Adrenal gland (tissue), 12 donors: ENCODE results near the gene S100A6. TPM values are rescaled to one million over a fixed set of nuclear protein-coding genes. Genes with fewer than 3 reads are reported as not detected.

Experiments
- DNase-seq, 7 donors: peaks; one replicate each; pipeline ENCODE4 v3.0.0-alpha.2; 2019 to 2020
- H3K27ac ChIP-seq, 5 donors: fragments of 200-600 bp; sonication (generic) in 4 of 5; 1 replicate in 3 of 5; 2 replicates in 2 of 5; pipeline versions ENCODE4 v1.5.1 to v1.8.0; 2016 to 2020; ENCODE audit warnings: mild to moderate bottlenecking in 1 of 5
- H3K27me3 ChIP-seq: fragments of 200-600 bp; 2 replicates; pipeline ENCODE4 v1.8.0; 2021
- H3K36me3 ChIP-seq, 2 donors: fragments of 200-600 bp; replicated peaks in 1 of 2; 1 replicate in 1 of 2; 2 replicates in 1 of 2; pipeline versions ENCODE4 v1.5.1 to v1.8.0; 2018 to 2022
- H3K4me1 ChIP-seq, 2 donors: fragments of 200-600 bp; replicated peaks in 1 of 2; 1 replicate in 1 of 2; 2 replicates in 1 of 2; pipeline versions ENCODE4 v1.5.1 to v1.8.0; 2018 to 2021
- H3K4me3 ChIP-seq, 4 donors: fragments of 200-600 bp; sonication (generic) in 3 of 4; one replicate each; pipeline ENCODE4 v1.5.1; 2016 to 2018
- H3K9me3 ChIP-seq, 3 donors: fragments of 200-600 bp; sonication (generic) in 1 of 3; replicated peaks in 1 of 3; 1 replicate in 2 of 3; 2 replicates in 1 of 3; pipeline versions ENCODE4 v1.5.1 to v1.8.0; 2016 to 2021
- POLR2A ChIP-seq, 2 donors: fragments of 450-650 bp; IDR thresholded peaks; one replicate each; pipeline ENCODE4 v1.6.1; 2017; ENCODE audit warnings: antibody characterized with exemption in 2 of 2, mild to moderate bottlenecking in 2 of 2, moderate library complexity in 1 of 2
- WGBS, 4 donors: extraction: QIAGEN DNeasy Blood & Tissue Kit in 2 of 4; methylation state at CpG; one replicate each; pipeline versions ENCODE4 v1.1.5 to v1.1.7; 2013 to 2017; 5-methylcytosine and 5-hydroxymethylcytosine counted together
- intact Hi-C, 2 donors: fragments of 100-400 bp; cut with DNase I; formaldehyde crosslinking; loops; one replicate each; pipeline versions ENCODE4 v1.14.1 to v1.15.0; 2022 to 2023
- polyA plus RNA-seq, 3 donors: library from polyadenylated mRNA; stranded (reverse); fragments of 200-250 nt in 2 of 3; fragments of 350-450 nt in 1 of 3; fragmentation: Illumina TruSeq in 1 of 3; extraction: RNeasy Lipid Tissue Mini Kit (QIAGEN cat#74804) in 1 of 3; gene quantifications; one replicate each; pipeline ENCODE4 v1.2.3, GENCODE V29; 2013 to 2014
- total RNA-seq, 9 donors: library from RNA; depleted of rRNA in 4 of 9; stranded (reverse); fragments of >200 nt in 4 of 9; fragments of 120-200 nt in 1 of 9; fragmentation: NEBNext Ultra II Directional in 1 of 9; extraction: Animal tissue kit (Norgen Biotek cat#: 25700) in 1 of 9; gene quantifications; one replicate each; pipeline versions ENCODE4 v1.1.0 to v1.2.4, GENCODE V29; 2013 to 2023
- TF ChIP-seq, protein P1 (sequence below), 6 experiments: fragments of 450-650 bp in 4 of 6; fragments of 200-600 bp in 2 of 6; sonication (generic) in 1 of 6; IDR thresholded peaks; 1 replicate in 5 of 6; 2 replicates in 1 of 6; pipeline versions ENCODE4 v1.5.1 to v1.8.0; 2016 to 2021; ENCODE audit warnings: antibody characterized with exemption in 6 of 6, mild to moderate bottlenecking in 2 of 6, moderate library complexity in 1 of 6
- donor health status: healthy with polysubstance abuse.
- donor health status: Bipolar disorder and iron deficiency.
- donor health status: DM: yes; HTN: yes; CAD: no.
- donor health status: DM: no; HTN: no; CAD: no.
- donor health status: DM: no; HTN: no; CAD: no.
- donor health status: DM: yes; HTN: yes; CAD: no.

S100A6 gene
- total and polyA plus RNA-seq, 12 donors: 39.4 to 4,129 (median 372) TPM

DNA sequence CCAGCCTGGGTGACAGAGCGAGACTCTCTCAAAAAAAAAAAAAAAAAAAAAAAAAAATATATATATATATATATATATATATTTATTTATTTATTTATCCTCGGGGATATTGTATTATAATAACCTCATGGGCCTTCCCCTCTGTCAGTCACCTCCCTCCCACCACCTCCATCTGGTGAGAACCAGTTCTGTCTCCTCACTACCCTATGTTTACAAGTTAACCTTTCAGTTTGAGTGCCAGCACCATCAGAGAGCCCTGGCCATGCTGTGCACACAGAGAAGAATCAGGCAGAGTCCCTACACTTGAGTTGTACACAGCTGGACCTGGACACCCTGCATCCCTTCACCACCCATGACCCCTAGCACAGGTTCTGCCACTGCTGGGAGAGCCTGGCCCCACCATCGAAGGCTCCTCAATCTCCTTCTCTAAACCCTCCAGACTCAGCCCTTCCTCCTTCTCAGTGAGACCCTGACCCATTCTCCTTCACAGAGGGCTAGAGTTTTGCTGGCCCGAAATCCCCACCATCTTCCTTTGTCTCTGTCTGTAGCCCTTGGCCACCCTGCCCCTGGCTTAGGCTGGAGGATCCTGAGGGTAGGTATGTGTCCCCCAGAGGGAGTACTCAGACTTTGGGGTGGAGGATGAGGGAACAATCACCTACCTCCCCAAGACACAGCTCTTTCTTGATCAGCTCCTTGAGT is 3.8 kb upstream of the S100A6 start:
- no peaks in the 10 kb centered on the region for H3K27me3 ChIP-seq
- no peaks in the 10 kb centered on the region for H3K36me3 ChIP-seq
- no peak overlapping the region for H3K4me3 ChIP-seq
- TF ChIP-seq, protein P1, sequence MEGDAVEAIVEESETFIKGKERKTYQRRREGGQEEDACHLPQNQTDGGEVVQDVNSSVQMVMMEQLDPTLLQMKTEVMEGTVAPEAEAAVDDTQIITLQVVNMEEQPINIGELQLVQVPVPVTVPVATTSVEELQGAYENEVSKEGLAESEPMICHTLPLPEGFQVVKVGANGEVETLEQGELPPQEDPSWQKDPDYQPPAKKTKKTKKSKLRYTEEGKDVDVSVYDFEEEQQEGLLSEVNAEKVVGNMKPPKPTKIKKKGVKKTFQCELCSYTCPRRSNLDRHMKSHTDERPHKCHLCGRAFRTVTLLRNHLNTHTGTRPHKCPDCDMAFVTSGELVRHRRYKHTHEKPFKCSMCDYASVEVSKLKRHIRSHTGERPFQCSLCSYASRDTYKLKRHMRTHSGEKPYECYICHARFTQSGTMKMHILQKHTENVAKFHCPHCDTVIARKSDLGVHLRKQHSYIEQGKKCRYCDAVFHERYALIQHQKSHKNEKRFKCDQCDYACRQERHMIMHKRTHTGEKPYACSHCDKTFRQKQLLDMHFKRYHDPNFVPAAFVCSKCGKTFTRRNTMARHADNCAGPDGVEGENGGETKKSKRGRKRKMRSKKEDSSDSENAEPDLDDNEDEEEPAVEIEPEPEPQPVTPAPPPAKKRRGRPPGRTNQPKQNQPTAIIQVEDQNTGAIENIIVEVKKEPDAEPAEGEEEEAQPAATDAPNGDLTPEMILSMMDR (IDR thresholded peaks at IDR 0.05): no peak
- intact Hi-C loops: no loop called here
- no peak overlapping the region for H3K27ac ChIP-seq
- DNase-seq: no peak
- H3K4me1 ChIP-seq: peaks cover 27 to 35% of the 10 kb centered on the region in 2 donors
- H3K9me3 ChIP-seq: no peaks in the 10 kb centered on the region
- 87 to 92% (median 88%) methylated on average over 3 to 4 of the region's 4 CpGs for WGBS, 4 donors

DNA sequence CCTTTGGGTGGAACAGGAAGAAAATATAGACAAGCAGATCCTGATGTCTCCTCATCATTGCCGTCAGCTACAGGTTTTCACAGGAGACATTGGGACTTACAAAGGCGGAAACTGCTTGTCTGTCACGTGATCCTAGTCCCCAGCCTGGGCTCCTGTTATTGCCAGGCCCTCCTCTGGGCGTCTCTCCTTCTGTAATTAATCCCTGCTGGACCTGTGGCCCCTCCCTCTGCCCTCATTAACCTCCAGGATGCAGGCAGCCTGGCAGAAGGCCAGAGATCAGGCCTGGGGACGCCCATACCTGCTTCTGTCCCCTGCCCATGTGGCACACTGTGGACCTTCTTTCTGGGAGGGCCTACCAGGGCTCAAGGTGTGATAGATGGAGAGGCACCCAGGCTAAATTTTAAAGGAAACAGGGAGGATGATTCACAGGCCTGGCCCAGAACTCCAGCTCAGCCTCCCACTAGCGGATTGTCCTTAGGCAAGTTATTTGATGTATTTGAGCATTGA is 2.6 kb upstream of the S100A6 start:
- TF ChIP-seq POLR2A (IDR thresholded peaks at IDR 0.05): no peak
- TF ChIP-seq, protein P1 (IDR thresholded peaks at IDR 0.05): no peak
- no peak overlapping the region for H3K27ac ChIP-seq
- 81 to 89% (median 85%) methylated on average over 6 of the region's 6 CpGs for WGBS, 4 donors
- no peak overlapping the region for H3K4me3 ChIP-seq
- H3K9me3 ChIP-seq: no peaks in the 10 kb centered on the region
- H3K27me3 ChIP-seq: no peaks in the 10 kb centered on the region
- no peak for DNase-seq
- intact Hi-C loops: no loop called here
- H3K4me1 ChIP-seq: peaks cover 27 to 35% of the 10 kb centered on the region in 2 donors
- H3K36me3 ChIP-seq: no peaks in the 10 kb centered on the region

DNA sequence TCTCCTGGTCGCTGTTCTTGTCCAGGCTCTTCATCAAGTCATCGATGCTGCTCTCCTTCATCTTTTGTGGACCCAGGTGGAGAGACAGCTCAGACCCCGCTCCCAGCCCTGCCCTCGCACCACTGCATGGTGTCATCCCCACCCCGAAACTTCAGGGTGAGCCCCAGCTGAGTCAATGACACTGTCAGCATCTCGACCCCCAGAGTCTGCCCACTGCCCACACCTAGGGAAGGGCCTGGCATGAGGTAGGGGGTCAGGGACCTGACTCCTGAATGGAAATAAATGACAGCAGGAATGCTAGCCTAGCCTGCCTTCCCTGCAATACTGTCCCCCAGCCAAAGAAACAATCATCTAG is 1.6 kb upstream of the S100A6 start:
- Histone ChIP-seq H3K4me3 (no peak overlapping the region), H3K27ac (no peak overlapping the region), H3K9me3 (no peaks in the 10 kb centered on the region), H3K4me1 (peaks cover 23 to 37% of the 10 kb centered on the region in 2 donors), H3K27me3 (no peaks in the 10 kb centered on the region), H3K36me3 (no peaks in the 10 kb centered on the region)
- 98 to 99% (median 98%) methylated on average over 5 to 6 of the region's 6 CpGs for WGBS, 4 donors
- intact Hi-C loops: no loop called here
- no peak for DNase-seq
- no peak for TF ChIP-seq POLR2A (IDR thresholded peaks at IDR 0.05)
- TF ChIP-seq, protein P1 (IDR thresholded peaks at IDR 0.05): no peak

- H3K4me1 ChIP-seq: peaks cover 22 to 35% of the 10 kb centered on the region in 2 donors
- intact Hi-C loops: no loop called here
- no peak for DNase-seq
- no peaks in the 10 kb centered on the region for H3K9me3 ChIP-seq
- WGBS, 4 donors: 84 to 92% (median 86%) methylated on average over 8 to 9 of the region's 9 CpGs
- no peaks in the 10 kb centered on the region for H3K36me3 ChIP-seq
- H3K27me3 ChIP-seq: no peaks in the 10 kb centered on the region
- H3K4me3 ChIP-seq: peak overlapping the region in 2 of 4 donors; percentile 18 to 65
- H3K27ac ChIP-seq: peak overlapping the region in 4 of 5 donors; percentile 83 to 94 (median 90)
- TF ChIP-seq, protein P1 (IDR thresholded peaks at IDR 0.05): no peak
- TF ChIP-seq POLR2A (IDR thresholded peaks at IDR 0.05): no peak
Observed at GRCh38 chr1:153536671-153537375, 1.0 kb upstream of the S100A6 start.
